Astrocyte (in vitro differentiated cells and primary cell): Measurements from ENCODE around the gene CCDC78.

ENCODE experiments used
- EZH2 ChIP-seq: IDR thresholded peaks from 2 replicates; pipeline ENCODE4 v1.6.1; 2012; ENCODE audit warnings: mild to moderate bottlenecking, low read length, inconsistent platforms; ENCODE audit not compliant: insufficient read depth
- TF ChIP-seq, protein P1 (sequence below): IDR thresholded peaks from 2 replicates; pipeline ENCODE4 v1.5.1; 2011; ENCODE audit warnings: low read depth, mild to moderate bottlenecking, inconsistent platforms, low read length, moderate library complexity; ENCODE audit not compliant: insufficient read depth

GRCh38 chr16:698911-699671 lies 27.2 kb downstream of the CCDC78 start:
- TF ChIP-seq, protein P1, sequence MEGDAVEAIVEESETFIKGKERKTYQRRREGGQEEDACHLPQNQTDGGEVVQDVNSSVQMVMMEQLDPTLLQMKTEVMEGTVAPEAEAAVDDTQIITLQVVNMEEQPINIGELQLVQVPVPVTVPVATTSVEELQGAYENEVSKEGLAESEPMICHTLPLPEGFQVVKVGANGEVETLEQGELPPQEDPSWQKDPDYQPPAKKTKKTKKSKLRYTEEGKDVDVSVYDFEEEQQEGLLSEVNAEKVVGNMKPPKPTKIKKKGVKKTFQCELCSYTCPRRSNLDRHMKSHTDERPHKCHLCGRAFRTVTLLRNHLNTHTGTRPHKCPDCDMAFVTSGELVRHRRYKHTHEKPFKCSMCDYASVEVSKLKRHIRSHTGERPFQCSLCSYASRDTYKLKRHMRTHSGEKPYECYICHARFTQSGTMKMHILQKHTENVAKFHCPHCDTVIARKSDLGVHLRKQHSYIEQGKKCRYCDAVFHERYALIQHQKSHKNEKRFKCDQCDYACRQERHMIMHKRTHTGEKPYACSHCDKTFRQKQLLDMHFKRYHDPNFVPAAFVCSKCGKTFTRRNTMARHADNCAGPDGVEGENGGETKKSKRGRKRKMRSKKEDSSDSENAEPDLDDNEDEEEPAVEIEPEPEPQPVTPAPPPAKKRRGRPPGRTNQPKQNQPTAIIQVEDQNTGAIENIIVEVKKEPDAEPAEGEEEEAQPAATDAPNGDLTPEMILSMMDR = no peak
- TF ChIP-seq EZH2 = no peak
